HG03457 (cell line): ENCODE results near the gene SASH1.

Experiments used
- ATAC-seq: cut with Tn5 transposase; IDR thresholded peaks from one replicate; pipeline ENCODE4 v1.9.1; 2021; ENCODE audit warnings: moderate number of reproducible peaks; ENCODE audit not compliant: unreplicated experiment

Gene SASH1

GRCh38 chr6:148516617-148517016 is 174.0 kb downstream of the SASH1 start:
- no peak for ATAC-seq

GRCh38 chr6:148517470-148517869 is 174.8 kb downstream of the SASH1 start:
- ATAC-seq = no peak

- ATAC-seq = no peak
Measured at GRCh38 chr6:148518511-148519156, 176.0 kb downstream of the SASH1 start.

- ATAC-seq = peak; percentile 89
Measured at GRCh38 chr6:148520109-148520841, 177.6 kb downstream of the SASH1 start.

- no peak for ATAC-seq
Measured at GRCh38 chr6:148521158-148521557, 178.5 kb downstream of the SASH1 start.

GRCh38 chr6:148521586-148521985 is 178.9 kb downstream of the SASH1 start:
- ATAC-seq = no peak

- no peak for ATAC-seq
Measured at GRCh38 chr6:148523048-148523447, 180.4 kb downstream of the SASH1 start.

GRCh38 chr6:148523551-148523950 is 180.9 kb downstream of the SASH1 start:
- no peak for ATAC-seq

- ATAC-seq = no peak
Measured at GRCh38 chr6:148524471-148524882, 181.8 kb downstream of the SASH1 start.

GRCh38 chr6:148524976-148525375 is 182.3 kb downstream of the SASH1 start:
- ATAC-seq = no peak

GRCh38 chr6:148525453-148525852 is 182.8 kb downstream of the SASH1 start:
- ATAC-seq = no peak

- ATAC-seq = no peak
Measured at GRCh38 chr6:148526145-148526544, 183.5 kb downstream of the SASH1 start.

GRCh38 chr6:148528292-148528691 is 185.7 kb downstream of the SASH1 start:
- no peak for ATAC-seq

- ATAC-seq = no peak
Measured at GRCh38 chr6:148529010-148529409, 186.4 kb downstream of the SASH1 start.

GRCh38 chr6:148530394-148530953 is 187.8 kb downstream of the SASH1 start:
- ATAC-seq = peak; percentile 69

- no peak for ATAC-seq
Measured at GRCh38 chr6:148530976-148531375, 188.3 kb downstream of the SASH1 start.

GRCh38 chr6:148532698-148533097 is 190.1 kb downstream of the SASH1 start:
- ATAC-seq = no peak

GRCh38 chr6:148533309-148534107 is 190.9 kb downstream of the SASH1 start:
- no peak for ATAC-seq

GRCh38 chr6:148534871-148535270 is 192.2 kb downstream of the SASH1 start:
- ATAC-seq = no peak

- ATAC-seq = no peak
Measured at GRCh38 chr6:148535381-148535780, 192.7 kb downstream of the SASH1 start.

GRCh38 chr6:148535976-148536375 is 193.3 kb downstream of the SASH1 start:
- ATAC-seq = no peak
